Prostate gland (tissue), 2 donors: ENCODE measurements around the gene TAF9.

Source experiments
- CTCF ChIP-seq, 4 experiments: fragments of 200-600 bp in 2 of 4; fragments of 450-650 bp in 2 of 4; sonication (generic) in 2 of 4; IDR thresholded peaks; 1 replicate in 3 of 4; 2 replicates in 1 of 4; pipeline ENCODE4 v1.5.1; 2016 to 2019; ENCODE audit warnings: antibody characterized with exemption in 4 of 4, mild to moderate bottlenecking in 2 of 4, moderate library complexity in 2 of 4
- POLR2A ChIP-seq: fragments of 450-650 bp; IDR thresholded peaks from one replicate; pipeline ENCODE4 v1.6.1; 2016; ENCODE audit warnings: antibody characterized with exemption, mild to moderate bottlenecking
- POLR2AphosphoS5 ChIP-seq: sonication (generic); formaldehyde crosslinking; IDR thresholded peaks from one replicate; pipeline ENCODE4 v1.6.1; 2017; ENCODE audit warnings: antibody characterized with exemption

GRCh38 chr5:69367697-69368279 lies 1.5 kb downstream of the TAF9 start:
- TF ChIP-seq POLR2A (no peak), POLR2AphosphoS5 (no peak), CTCF (IDR thresholded peaks at IDR 0.05) (no peak)
